ENCODE measurements around the gene PRR13. TPM values are rescaled to one million over a fixed set of nuclear protein-coding genes. Genes with fewer than 3 reads are reported as not detected.

The PRR13 gene
- total RNA-seq, 3 donors from 2014 or later = 57.1 to 65.1 (median 61.0) TPM

DNA sequence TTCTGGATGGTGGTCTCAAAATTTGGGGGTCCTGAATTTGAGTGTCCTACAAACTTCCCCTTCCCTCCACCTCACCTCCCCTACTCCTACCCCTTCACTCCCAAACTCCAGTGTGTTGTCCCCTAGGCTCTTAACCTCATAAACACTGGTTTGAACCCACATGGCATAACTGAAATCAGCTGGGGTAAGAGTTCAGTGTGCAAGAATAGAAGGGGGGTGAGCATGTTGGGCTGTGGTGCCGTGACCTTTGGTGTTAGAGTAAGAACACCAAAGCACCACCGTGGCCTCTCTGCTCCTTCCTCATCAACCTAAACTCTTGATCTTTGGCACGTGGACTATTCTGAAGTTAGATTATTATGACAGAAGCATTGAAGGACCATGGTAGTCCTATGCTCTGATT is 21.4 kb downstream of the PRR13 start:
- DNase-seq (ENCODE audit: low spot score in 2 of 2) = no peak
- H3K4me3 ChIP-seq = no peak overlapping the region
- no peak for TF ChIP-seq POLR2A (IDR thresholded peaks at IDR 0.05)
- TF ChIP-seq POLR2AphosphoS5 (IDR thresholded peaks at IDR 0.05) = no peak
- TF ChIP-seq, protein P1, sequence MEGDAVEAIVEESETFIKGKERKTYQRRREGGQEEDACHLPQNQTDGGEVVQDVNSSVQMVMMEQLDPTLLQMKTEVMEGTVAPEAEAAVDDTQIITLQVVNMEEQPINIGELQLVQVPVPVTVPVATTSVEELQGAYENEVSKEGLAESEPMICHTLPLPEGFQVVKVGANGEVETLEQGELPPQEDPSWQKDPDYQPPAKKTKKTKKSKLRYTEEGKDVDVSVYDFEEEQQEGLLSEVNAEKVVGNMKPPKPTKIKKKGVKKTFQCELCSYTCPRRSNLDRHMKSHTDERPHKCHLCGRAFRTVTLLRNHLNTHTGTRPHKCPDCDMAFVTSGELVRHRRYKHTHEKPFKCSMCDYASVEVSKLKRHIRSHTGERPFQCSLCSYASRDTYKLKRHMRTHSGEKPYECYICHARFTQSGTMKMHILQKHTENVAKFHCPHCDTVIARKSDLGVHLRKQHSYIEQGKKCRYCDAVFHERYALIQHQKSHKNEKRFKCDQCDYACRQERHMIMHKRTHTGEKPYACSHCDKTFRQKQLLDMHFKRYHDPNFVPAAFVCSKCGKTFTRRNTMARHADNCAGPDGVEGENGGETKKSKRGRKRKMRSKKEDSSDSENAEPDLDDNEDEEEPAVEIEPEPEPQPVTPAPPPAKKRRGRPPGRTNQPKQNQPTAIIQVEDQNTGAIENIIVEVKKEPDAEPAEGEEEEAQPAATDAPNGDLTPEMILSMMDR (IDR thresholded peaks at IDR 0.05) = no peak
- no peaks in the 10 kb centered on the region for H3K4me1 ChIP-seq
- no peaks in the 10 kb centered on the region for H3K27me3 ChIP-seq
- intact Hi-C loops (cut with DNase I; ENCODE audit: low total_unique reads) = no loop called here
- peaks cover 30% of the 10 kb centered on the region for H3K36me3 ChIP-seq
- H3K27ac ChIP-seq = peak overlapping the region in 1 of 2 donors; percentile 9
- H3K9me3 ChIP-seq = no peaks in the 10 kb centered on the region

DNA sequence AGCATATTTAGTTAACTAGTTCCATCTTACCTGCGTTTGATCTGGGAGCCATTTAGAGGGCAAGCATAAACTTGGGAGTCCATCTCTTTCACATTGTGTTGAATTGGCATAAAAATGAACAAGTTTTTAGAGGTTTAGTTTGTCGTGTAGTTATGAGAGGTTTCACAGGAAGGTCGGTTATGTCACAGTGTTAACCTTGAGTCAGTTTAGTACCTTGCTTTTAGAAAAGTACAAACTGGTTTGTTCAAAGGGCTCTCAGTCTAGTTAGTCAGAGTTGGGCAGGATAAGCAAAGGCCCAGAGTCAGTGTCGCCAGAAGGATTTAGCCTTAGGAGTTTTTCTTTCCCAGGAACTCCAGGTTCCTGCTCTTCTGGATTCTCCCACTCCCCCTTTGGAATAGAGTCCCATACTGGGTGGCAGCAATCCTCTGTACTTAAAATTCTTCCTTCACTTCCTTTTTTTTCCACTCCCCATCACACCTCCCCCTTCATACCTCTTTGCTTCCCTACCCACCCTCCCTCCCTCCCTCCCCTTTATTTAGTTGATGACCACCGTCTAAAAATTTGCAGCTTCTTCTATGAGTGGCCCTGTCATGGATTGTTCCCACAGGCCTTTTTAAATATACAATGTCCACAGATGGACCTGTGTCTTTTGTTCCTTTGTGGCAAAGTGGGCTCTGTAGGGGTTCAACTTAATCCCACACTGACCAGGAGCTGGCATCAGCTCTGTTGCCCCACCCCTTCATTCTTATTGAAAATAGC is 22.4 kb downstream of the PRR13 start:
- peaks cover 34% of the 10 kb centered on the region for H3K36me3 ChIP-seq
- no peak for DNase-seq (ENCODE audit: low spot score in 2 of 2)
- no peak overlapping the region for H3K4me3 ChIP-seq
- no peaks in the 10 kb centered on the region for H3K4me1 ChIP-seq
- intact Hi-C loops (cut with DNase I; ENCODE audit: low total_unique reads) = no loop called here
- no peaks in the 10 kb centered on the region for H3K27me3 ChIP-seq
- TF ChIP-seq POLR2A (IDR thresholded peaks at IDR 0.05) = no peak
- TF ChIP-seq POLR2AphosphoS5 (IDR thresholded peaks at IDR 0.05) = no peak
- TF ChIP-seq, protein P1 (IDR thresholded peaks at IDR 0.05) = no peak
- no peaks in the 10 kb centered on the region for H3K9me3 ChIP-seq
- peak overlapping the region in 1 of 2 donors; percentile 9 for H3K27ac ChIP-seq

DNA sequence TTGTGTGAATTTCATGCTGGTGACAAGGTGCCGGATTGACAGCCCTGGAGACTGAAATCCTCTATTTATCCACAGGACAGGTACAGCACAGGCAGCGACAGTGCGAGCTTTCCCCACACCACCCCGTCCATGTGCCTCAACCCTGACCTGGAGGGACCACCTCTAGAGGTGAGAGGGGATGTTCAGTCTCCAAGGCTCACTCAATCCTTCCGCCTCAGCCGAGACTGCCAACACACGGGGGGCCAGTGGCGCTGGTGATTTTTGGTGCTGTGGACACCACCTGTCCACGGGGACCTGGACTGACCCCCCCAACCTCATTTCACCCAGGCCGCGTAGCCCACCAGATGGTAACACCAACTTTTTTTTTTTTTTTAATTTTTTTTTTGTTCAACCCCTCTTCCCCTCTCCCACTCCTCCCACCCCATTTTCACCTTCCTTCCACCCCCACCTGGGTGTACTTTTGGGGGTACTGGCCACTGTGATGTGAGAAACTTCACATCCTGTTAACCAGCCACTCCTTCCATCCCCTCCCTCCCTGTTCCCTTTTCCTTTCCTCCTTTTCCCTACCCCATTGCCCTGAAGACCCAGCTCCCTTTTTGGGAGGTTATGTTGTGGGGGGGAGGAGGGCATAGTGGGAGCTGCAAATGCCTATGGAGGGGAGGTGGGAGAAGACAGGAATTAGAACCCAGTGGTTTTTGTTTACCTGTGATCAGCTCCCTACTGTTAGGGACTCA is 23.3 kb downstream of the PRR13 start:
- intact Hi-C loops (cut with DNase I; ENCODE audit: low total_unique reads) = no loop called here
- Histone ChIP-seq H3K27ac (no peak overlapping the region), H3K36me3 (peaks cover 34% of the 10 kb centered on the region)

DNA sequence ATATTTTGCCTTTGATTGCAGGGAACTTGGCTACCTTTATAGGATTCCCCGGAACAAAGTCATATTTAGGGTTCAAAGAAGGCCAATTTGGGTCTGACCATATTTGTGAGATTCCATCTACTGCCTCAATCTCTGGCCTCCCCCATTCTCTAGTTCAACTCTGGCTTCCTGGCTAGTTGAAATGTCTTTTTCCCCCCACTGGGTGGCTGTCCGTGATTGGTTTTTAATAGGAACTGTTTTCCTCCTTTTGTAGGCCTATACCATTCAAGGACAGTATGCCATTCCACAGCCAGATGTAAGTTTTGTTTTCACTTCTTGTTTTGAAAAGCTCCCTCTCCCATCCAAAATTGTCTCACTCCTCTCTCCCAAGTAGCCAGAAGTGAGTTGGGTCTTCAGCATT is 24.1 kb downstream of the PRR13 start:
- TF ChIP-seq POLR2AphosphoS5 (IDR thresholded peaks at IDR 0.05) = no peak
- TF ChIP-seq, protein P1 (IDR thresholded peaks at IDR 0.05) = no peak
- no peak for TF ChIP-seq POLR2A (IDR thresholded peaks at IDR 0.05)
- no peaks in the 10 kb centered on the region for H3K27me3 ChIP-seq
- intact Hi-C loops (cut with DNase I; ENCODE audit: low total_unique reads) = no loop called here
- DNase-seq (ENCODE audit: low spot score in 2 of 2) = no peak
- peaks cover 27% of the 10 kb centered on the region for H3K36me3 ChIP-seq
- no peaks in the 10 kb centered on the region for H3K4me1 ChIP-seq
- H3K9me3 ChIP-seq = no peaks in the 10 kb centered on the region
- peak overlapping the region; percentile 11 to 28 for H3K27ac ChIP-seq
- H3K4me3 ChIP-seq = no peak overlapping the region

More for the DNA sequence above, 23.3 kb downstream of the PRR13 start:
- no peak for DNase-seq (ENCODE audit: low spot score in 2 of 2)
- no peaks in the 10 kb centered on the region for H3K4me1 ChIP-seq
- no peaks in the 10 kb centered on the region for H3K27me3 ChIP-seq
- TF ChIP-seq POLR2AphosphoS5 (IDR thresholded peaks at IDR 0.05) = no peak
- TF ChIP-seq POLR2A (IDR thresholded peaks at IDR 0.05) = no peak
- TF ChIP-seq, protein P1 (IDR thresholded peaks at IDR 0.05) = no peak
- H3K9me3 ChIP-seq = no peaks in the 10 kb centered on the region
- no peak overlapping the region for H3K4me3 ChIP-seq

DNA sequence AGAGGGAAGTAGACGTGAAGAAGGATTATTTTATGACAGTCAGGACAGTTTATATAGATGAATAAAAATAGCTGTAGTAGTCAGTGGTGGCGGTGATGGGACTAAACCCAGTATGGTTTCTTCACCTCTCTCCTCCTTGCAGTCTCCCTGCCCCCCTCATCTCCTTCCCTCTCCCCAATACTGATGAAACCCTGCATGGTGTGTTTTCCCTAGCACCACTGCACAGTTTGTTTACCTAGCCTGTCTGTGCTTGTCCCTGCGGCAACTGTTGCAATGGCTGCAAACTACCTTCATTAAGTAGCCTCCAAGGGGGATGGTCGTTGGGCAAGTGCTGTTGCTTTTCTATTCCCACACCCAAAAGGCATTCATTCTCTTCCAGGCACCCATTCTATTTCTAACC is 25.1 kb downstream of the PRR13 start:
- H3K4me1 ChIP-seq = no peaks in the 10 kb centered on the region
- H3K27me3 ChIP-seq = no peaks in the 10 kb centered on the region
- no peak overlapping the region for H3K27ac ChIP-seq
- DNase-seq (ENCODE audit: low spot score in 2 of 2) = no peak
- no peaks in the 10 kb centered on the region for H3K9me3 ChIP-seq
- TF ChIP-seq, protein P1 (IDR thresholded peaks at IDR 0.05) = no peak
- TF ChIP-seq POLR2AphosphoS5 (IDR thresholded peaks at IDR 0.05) (no peak), POLR2A (IDR thresholded peaks at IDR 0.05) (no peak)
- intact Hi-C loops (cut with DNase I; ENCODE audit: low total_unique reads) = no loop called here
- H3K4me3 ChIP-seq = no peak overlapping the region
- H3K36me3 ChIP-seq = peaks cover 20% of the 10 kb centered on the region
